HG03378 (cell line): ENCODE measurements around the gene GANAB.
"Not testable (repeated sequence)": the region's sequence is repeated elsewhere in the genome, so short reads cannot be mapped to it uniquely, and the experiment has no call there.

Experiments used
- ATAC-seq: cut with Tn5 transposase; IDR thresholded peaks from one replicate; pipeline ENCODE4 v1.9.1; 2021; ENCODE audit warnings: mild to moderate bottlenecking, moderate library complexity; ENCODE audit not compliant: unreplicated experiment

GANAB gene

GRCh38 chr11:62603072-62603408, 43.4 kb downstream of the GANAB start:
- ATAC-seq = no peak

- ATAC-seq = no peak
Measured at GRCh38 chr11:62602141-62603071, 44.0 kb downstream of the GANAB start.

DNA sequence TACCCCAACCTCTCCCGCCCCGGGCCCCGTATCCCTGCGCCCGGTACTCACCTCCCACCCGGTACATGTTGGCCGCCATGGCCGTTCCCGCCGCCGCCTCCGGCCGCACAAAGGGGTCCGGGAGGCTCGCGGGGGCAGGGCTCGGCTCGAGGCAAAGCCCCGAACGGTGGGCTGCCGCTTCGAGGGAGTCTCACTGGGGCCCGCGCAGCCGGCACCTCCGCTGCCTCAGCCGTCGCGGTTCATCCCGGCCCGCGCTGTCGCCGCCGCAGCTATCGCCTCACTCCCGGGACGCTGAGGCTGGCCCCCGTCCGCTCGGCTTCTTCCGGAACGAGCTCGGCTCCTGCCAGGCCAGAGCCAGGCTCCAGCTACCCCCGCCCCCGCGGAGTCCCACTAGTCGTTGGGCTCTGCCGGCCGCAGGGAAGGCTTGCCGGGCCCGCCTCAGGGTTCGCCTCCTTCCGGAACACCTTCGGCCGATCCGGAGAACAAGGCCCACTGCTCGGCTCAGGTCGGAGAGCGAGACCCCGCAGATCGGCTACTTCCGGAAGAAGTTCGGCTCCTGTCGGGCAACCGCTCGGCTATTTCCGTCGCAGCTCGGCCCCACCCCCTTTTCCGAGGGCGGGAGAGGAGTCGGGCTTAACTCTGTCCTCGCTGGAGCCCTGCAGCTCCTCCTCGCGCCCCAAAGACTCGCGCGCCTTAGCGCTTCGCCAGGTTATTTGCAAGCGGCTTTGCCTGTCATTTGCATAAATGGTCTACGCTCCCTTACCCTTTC, 44.9 kb downstream of the GANAB start, which contains the start of gene MTA2:
Gene MTA2 (minus strand): TSS at position 494 of the 769 bp plus-strand sequence. CDS start 415 bp downstream, at position 79.
- ATAC-seq = peak; percentile 65

DNA sequence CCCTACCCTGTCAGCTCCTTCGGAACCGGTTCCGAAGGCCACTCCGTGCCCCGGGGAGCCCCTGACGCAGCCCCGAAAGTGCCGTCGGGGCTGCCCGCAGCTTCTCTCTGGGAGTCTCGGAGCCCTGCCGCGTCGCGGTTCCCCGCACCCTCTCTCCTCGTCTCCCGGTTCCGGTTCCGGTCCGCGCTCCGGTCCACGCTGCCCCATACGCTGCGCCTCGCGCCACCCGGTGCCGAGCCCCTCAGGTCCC, 45.4 kb downstream of the GANAB start:
- ATAC-seq = no peak

DNA sequence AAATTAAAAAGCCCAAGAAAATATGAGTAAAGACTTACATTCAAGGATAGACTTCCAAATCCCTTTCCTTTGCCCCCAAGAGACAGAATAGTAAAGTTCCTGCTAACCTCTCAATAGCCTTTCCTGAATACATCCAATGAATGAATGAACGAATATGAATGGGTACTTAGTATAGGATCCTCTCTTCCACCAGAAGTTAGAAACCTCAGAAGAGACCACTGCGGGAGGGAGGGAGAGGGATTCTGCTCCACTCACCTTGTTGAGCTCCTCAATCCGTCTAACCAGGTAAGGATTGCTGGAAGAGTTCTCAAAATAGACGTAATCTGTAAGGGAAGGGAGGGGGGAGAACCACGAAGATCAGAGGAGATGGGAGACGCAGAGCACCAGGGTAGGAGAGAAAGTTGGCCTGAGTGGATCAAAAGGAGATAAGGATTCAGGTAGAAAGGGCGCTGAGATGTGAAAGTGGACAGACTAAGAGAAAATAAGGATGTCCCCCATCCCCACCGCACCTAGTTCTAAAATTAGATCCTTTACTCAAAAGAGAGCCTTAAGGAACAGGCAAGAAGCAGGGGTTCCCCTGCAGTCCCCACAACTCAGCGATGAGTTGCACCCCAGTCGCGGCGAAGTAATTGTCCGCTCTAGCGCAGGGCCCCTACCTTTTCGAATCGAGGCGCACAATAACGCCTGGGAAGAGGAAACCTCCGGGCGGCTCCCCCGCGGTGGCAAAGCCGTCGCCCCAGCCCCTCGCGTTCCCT, 45.9 kb downstream of the GANAB start:
- no peak for ATAC-seq

DNA sequence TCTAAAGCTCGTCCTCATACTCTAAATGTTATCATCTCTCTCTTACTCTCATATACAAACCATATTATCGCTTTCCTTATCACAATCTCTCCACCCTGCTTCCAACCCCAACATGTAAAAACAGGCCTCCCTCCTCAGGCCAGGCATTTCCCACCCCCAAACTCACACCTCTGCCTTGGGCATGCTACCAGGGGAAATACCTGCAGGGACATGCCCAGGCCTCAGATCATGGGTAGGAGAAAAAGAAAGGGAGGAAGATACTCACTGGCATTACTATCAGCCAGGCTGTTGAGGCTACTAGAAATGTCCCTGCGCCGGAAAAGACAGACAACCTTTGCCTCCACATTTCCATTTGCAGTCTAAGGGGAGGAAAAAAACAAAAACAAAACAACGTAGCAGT, 46.5 kb downstream of the GANAB start:
- no peak for ATAC-seq

DNA sequence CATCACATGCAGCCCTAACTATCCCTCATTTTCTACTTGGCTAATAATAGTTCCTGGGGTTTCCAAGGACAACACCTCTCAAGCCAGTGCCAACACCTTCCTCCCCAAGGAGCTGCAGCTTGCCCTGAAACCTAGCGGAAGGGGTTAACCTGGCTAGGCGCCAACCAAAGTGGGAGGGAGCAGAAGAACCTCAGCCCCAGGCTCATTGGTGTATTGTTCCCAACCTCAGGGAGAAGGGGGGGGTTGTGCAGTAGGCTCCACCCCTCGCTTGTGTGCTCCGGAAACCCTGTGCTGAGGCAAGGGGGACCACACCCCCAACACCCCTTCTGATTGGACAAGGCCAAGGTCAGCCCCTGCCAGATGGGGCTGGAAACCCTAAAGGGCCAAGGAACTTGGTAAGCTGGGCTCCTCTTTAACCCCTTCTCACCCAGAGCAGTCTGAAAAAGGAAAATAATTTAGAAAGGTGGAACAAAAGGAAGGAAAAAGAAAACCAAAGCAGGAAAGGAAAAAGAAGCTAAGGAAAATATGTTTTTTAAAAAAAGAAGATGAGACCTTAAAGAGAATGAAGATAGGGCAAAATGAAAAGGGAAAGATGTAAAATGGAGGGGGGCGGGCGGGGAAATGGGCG, 47.2 kb downstream of the GANAB start:
- peak; percentile 53 for ATAC-seq

GRCh38 chr11:62595124-62595523, 51.3 kb downstream of the GANAB start:
- ATAC-seq = no peak

GRCh38 chr11:62593434-62594044, 52.9 kb downstream of the GANAB start:
- no peak for ATAC-seq

DNA sequence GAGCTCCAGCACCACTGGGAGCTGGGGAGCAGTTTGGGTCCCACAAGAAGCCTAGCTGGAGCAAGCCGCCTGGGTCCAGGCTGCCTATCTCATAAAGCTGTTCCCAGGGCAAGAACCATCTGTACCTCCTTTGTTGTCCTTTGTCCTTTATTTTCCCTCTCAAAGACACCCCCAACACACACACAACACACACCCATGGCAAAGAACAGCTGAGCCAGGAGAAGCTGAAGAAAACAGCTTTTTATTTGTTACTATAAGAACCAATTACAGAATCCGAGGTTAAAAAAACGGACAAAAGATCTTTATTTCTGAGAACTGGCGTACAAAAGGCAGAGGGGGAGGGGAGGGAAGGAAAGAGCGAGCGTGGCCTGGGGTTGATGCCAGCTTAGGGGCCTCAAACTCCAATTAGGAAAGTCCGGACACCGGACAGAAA, 53.4 kb downstream of the GANAB start:
- no peak for ATAC-seq

DNA sequence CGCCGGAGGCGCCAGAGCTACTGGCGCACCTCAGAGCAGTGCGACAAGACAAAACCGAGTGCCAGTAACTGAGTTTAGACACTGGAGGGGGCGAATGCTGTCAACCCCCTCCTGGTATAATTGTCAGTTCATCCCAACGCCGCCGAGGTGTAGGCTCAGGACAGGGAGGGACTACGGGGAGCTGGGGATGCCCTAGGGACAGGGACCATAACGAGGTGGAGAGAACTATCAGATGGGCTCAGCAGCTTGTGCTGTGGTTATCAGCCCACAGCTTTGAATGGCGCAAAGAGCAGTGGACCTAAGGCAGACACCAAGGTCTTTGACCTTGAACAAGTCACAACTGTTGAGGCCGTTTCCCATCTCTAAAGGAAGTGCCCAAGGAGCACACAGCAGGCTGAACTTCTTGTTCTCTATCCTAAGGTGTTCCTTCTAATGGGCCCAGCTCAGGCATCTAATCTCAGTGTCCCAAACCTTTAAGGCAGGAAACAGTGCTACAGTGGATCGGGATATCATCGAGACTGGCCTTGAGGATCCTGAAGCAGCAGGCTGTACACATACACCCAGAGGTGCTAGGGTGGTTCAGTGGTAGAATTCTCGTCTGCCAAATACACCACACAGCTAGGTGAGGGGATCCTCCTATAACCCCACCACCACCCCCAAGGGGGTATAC, 54.1 kb downstream of the GANAB start:
- ATAC-seq = peak; percentile 2

- ATAC-seq = peak; percentile 78
Measured at GRCh38 chr11:62591448-62592145, 54.8 kb downstream of the GANAB start, which contains the start of gene TUT1. Gene TUT1, minus strand, starts transcription at chr11:62591523. Its CDS starts 38 bp downstream, at chr11:62591485.

- ATAC-seq = no peak
Measured at GRCh38 chr11:62588966-62589637, 57.3 kb downstream of the GANAB start.

DNA sequence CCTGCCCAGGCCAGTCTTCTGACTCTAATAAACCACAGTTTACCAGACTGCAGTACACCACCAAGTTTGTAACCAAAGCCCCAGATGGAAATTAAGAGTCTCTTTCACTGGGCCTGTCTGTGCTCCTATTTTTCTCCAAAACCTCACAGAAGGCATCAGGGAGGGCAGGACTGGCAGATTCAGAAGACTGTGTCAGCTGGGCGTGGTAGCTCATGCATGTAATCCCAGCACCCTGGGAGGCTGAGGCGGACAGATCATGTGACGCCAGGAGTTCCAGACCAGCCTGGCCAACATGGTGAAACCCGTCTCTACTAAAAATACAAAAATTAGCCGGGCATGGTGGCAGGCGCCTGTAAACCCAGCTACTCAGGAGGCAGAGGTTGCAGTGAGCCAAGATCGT, 61.1 kb downstream of the GANAB start:
- not testable (repeated sequence) for ATAC-seq

DNA sequence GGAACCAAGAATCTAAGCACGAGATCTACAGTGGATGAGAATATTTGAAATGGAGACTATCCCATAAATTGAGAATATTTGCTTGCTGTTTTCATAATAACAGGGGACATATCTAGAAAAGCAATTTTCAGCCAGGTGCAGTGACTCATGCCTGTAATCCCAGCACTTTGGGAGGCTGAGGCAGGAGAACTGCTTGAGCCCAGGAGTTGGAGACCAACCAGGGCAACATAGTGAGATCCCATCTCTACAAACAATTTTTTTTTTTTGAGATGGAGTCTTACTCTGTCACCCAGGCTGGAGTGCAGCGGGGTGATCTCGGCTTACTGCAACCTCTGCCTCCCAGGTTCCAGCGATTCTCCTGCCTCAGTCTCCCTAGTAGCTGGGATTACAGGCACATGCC, 64.7 kb downstream of the GANAB start:
- ATAC-seq = not testable (repeated sequence)

DNA sequence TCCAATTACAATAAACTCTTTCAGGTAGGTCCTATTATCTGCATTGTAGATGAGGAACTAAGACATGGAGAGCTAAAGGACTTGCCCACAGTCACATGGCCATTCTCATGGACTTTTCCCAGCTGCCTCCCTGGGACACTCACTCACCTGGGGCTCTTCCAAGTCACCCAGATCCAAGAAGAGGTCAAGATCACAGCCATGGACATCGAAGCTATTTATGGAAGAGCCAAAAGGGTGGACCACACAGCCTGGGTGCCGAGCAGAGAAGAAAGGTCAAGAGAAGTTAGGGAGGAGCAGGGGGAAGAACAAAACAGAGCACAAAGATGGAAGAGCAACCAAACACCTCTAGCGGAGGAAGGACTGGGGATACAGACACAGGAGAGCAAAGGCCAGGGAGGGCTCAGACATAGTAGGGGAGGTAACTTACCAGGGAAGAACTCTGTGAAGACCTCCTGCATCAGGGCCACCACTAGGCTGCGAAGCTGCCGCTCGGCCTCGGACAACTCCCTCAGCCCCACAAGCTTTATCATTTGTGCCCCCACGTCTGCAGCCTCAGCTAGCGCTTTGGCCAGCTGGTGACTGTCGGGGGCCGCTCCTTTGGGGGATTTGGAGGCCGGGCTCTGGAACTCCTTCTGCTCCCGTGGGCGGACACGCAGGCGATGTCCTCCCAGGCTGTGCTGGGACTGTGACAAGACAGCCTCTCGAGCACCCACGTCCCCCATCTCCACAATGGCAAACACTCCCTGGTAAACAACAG, 65.3 kb downstream of the GANAB start:
- ATAC-seq = no peak

- ATAC-seq = no peak
Measured at GRCh38 chr11:62579252-62579651, 67.2 kb downstream of the GANAB start.

- ATAC-seq = no peak
Measured at GRCh38 chr11:62578541-62578940, 67.9 kb downstream of the GANAB start.
